NB4 (cell line): Measurements from ENCODE around the gene GNB5.

Source experiments
- CTCF ChIP-seq: IDR thresholded peaks from one replicate; pipeline ENCODE4 v1.5.1; 2012; ENCODE audit warnings: low read depth, low read length
- POLR2A ChIP-seq: IDR thresholded peaks from 2 replicates; pipeline ENCODE4 v1.6.1; 2011; ENCODE audit warnings: mild to moderate bottlenecking; ENCODE audit not compliant: insufficient read length; ENCODE audit errors: extremely low read depth

DNA sequence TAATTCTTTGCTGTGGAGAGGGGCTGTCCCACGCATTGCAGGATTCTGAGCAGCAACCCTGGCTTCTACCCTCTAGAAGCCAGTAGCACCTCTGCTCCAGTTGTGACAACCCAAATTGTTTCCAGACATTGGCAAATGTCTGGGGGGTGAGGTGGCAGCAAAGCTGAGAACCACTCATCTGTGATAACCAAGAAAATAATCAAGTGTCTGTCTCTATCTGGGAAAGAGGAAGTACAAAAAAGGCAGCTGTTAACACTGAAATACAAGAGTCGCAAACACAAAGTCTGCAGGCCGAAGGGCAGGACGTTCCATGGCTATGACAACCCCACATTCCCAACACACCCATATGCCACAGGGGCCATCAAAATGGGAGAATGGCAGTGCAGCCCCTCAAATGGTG, 42.2 kb upstream of the GNB5 start:
- TF ChIP-seq CTCF (no peak), POLR2A (no peak)
